AG09319 (cell line): Measurements from ENCODE around the gene CHRM1.
"Not testable (repeated sequence)": the region's sequence is repeated elsewhere in the genome, so short reads cannot be mapped to it uniquely, and the experiment has no call there.

Experiments
- DNase-seq: peaks from one replicate; pipeline ENCODE4 v3.0.0-alpha.2; 2010; ENCODE audit warnings: low read depth; ENCODE audit errors: extremely low read depth
- CTCF ChIP-seq: IDR thresholded peaks from 2 replicates; pipeline ENCODE4 v1.5.1; 2011; ENCODE audit warnings: low read depth, mild to moderate bottlenecking, inconsistent platforms, low read length, moderate library complexity

Gene CHRM1

DNA sequence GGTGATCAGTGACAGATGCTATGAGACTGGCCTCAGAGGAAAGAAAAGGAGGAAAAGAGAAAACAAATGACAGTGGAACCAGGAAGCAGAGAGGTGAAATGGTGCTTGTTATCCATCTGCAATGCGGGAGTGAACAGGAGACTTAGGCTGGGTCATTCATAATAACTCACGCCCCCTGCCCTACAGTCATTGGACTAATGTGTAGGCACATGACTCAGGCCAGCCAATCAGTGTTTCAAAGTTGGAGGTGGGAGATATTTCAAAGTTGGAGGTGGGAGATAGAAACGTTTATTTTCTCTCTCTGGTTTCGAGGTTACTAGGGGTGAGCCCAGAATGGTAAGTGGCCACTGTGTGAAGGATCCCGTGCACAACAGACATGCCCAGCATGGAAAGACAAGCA, 33.3 kb upstream of the CHRM1 start:
- no peak for TF ChIP-seq CTCF
- DNase-seq = no peak

GRCh38 chr11:62953811-62954210, 32.6 kb upstream of the CHRM1 start:
- no peak for TF ChIP-seq CTCF
- no peak for DNase-seq

DNA sequence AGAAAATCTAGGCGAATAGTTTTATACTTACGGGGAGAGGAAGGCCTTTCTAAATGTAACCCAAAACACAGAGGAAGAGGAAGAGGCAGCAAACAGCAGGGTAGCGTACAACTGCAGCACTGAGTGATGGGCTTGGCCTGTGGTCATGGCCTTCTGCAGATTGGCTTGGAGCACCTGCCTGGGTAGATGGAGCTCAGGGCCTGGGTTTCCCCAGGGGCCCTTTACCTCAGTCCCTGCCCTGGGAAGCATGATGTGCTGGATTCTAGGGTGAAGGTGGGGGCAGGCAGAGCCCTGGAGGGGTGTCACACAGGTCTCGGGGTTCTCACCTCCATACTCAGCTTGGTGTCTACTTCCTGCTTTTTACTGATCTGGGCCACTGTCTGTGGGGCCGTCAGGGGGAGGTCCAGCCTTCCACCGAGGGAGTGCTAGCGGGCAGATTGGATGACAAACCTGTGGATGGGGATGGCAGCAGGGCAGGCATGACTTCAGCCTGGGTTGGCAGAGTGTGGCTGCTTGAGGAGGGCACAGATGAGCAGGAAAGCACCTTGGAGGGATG, 27.7 kb upstream of the CHRM1 start:
- no peak for DNase-seq
- no peak for TF ChIP-seq CTCF

- DNase-seq = not testable (repeated sequence)
Observed at GRCh38 chr11:62945538-62945937, 24.4 kb upstream of the CHRM1 start.

DNA sequence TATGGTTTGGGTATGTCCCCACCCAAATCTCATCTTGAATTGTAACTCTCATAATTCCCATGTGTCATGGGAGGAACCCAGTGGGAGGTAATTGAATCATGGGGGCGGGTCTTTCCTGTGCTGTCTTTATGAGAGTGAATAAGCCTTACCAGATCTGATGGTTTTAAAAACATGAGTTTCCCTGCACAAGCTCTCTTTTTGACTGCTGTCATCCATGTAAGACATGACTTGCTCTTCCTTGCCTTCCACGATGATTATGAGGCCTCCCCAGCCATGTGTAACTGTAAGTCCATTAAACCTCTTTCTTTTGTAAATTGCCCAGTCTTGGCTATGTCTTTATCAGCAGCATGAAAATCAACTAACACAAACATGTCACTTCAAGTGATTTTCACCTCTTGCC, 16.4 kb upstream of the CHRM1 start:
- DNase-seq = not testable (repeated sequence)

- no peak for DNase-seq
- no peak for TF ChIP-seq CTCF
Observed at GRCh38 chr11:62934496-62934785, 13.3 kb upstream of the CHRM1 start.

DNA sequence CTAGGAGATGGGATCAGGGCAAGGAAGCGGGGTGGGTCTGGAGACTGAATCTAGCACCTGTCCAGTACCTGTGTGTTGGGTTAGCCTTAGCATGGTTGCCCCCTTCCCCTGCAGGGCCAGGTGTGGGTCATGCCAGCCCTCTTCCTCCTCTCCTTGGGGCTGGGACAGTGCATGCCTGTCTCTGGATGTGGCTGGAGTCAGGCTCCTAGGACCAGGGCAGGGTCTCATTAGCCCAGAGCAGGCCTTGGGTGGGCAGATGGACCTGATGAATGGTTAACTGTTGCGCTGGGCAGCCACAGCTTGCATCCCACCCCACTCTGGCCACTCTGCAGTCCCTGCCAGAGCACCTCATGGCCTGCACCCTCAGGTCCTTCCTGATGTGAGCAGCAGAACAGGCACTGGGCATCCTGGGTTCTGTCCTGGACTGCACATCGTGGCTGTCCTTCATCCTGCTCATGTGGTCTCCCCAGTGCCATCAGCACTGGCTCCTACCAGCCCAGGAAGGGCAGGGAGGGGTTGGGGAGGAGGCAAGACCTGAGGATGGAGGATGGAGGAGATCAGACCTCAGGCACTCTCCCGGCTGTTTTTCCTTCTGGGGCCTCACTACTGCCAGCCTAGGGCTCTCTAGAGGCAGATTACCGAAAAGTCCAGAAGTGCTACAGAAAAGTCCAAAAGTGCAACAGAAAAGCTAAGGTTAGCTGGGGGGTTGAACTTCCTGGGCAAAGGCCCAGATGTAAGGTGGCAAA, 12.8 kb upstream of the CHRM1 start:
- no peak for TF ChIP-seq CTCF
- no peak for DNase-seq

- no peak for DNase-seq
- TF ChIP-seq CTCF = no peak
Observed at GRCh38 chr11:62933285-62933684, 12.1 kb upstream of the CHRM1 start.
